A673 (cell line): ENCODE data around the gene KLB.

Experiments used
- CTCF ChIP-seq: fragments of 300-800, 200-600 bp; sonication (generic); conservative IDR thresholded peaks from 2 replicates; pipeline ENCODE4 v1.5.1; 2017; ENCODE audit warnings: low read depth, mild to moderate bottlenecking, antibody characterized with exemption, low read length, moderate library complexity, mixed read lengths
- EZH2 ChIP-seq: fragments of 200-600 bp; sonication (generic); IDR thresholded peaks from 2 replicates; pipeline ENCODE4 v1.6.1; 2017; ENCODE audit warnings: borderline replicate concordance, low read depth, mild to moderate bottlenecking, mixed read lengths, antibody characterized with exemption, low read length; ENCODE audit not compliant: poor library complexity, severe bottlenecking

GRCh38 chr4:39467464-39467863, 60.7 kb downstream of the KLB start:
- no peak for TF ChIP-seq EZH2
- TF ChIP-seq CTCF = no peak
